GM15510 (cell line): Measurements from ENCODE around the gene DNAJC12.

Source experiments
- POLR2A ChIP-seq: IDR thresholded peaks from 3 replicates; pipeline ENCODE4 v1.6.1; 2011; ENCODE audit warnings: borderline replicate concordance; ENCODE audit not compliant: insufficient read length; ENCODE audit errors: extremely low read depth

Gene DNAJC12

DNA sequence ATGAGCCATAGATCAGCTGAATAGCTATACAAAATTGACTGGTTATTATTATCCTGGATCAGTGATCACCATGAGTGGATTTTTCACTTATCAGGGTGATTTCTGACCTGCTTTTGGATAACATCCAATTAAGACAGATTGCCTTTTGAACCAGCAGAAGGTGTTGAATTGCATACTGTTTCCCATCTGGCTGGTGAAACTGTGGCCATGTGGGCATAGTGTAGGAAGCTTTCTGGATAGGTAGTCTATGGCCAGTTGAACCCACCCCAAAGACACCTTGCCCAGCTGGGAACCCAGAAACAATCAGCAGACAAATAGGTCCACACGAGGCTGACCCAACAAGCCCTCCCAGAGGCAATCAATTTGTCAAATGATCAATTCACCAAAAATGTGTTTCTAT is 29.3 kb downstream of the DNAJC12 start:
- no peak for TF ChIP-seq POLR2A

DNA sequence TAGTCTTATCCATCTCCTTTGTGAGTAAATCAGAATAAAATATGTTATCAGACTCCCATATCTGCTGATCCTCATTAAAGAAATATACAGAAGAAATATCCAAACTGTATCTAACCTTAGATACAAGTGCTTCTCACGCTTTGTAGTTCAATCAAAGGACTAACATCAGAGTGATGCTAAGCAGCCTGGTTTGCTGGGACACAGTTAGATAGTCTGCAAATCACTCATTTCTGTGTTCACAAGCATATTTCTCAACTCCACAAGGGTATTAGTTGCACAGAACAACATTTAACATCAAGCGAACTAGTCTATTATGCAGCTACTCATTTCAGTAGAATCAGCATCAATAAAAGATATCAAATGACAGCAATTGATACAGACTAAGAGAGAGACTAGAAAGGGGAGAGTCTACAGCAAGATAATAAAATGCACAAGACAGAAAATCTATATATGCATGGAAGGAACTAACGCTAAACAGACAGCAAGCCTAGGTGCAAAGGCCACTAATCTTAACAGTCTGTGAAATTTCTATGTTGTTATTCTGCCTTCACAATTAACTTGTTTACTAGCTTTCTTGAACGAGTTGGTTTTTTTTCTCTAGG is 30.0 kb downstream of the DNAJC12 start:
- TF ChIP-seq POLR2A: no peak

DNA sequence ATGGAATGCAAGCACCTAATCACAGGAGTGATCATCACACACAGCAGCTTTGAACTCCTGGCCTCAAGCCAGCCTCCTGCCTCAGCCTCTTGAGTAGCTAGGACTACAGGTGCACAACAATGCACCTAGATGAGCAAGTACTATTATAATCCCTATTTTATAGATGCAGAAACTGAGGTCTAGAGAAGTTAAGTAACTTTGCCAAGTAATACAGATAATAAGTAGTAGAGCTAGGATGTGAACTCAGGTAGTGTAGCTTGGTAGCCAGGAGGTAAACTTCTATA is 33.7 kb downstream of the DNAJC12 start:
- no peak for TF ChIP-seq POLR2A

DNA sequence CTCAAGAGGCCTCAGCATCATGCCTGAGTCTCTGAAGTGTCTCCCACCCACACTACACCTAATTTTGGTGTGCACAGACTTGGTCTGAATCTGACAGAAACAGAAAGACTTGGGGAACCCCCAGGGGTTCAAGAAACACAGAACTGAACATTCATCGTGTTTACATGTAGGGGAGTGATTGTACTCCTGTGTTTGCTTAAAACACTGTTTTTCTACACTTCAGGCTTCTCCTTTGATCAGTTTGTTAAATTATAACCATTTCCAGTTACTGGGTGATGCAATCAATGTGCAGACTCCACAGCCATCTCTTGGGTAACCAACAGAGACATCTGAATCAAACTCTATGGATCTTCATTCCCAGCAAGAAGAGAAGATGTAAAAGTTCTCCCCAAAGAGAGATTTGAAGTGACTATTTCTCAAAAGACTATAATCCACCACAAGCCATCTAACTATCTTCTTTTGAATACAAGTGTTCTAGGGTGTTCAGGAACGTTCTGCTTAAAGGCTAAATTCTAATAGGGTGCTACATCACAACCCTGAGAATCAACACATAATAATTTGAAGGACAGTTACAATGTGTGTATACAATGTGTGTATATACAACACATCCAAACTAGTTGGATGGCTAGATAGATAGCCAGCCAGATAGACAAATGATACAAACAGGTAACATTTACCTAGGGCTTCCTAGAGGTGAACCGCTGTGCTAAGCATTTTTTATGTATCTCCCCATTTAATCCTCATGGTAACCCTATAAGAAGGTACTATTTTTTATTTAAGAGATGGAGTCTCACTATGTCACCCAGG is 34.2 kb downstream of the DNAJC12 start:
- no peak for TF ChIP-seq POLR2A

DNA sequence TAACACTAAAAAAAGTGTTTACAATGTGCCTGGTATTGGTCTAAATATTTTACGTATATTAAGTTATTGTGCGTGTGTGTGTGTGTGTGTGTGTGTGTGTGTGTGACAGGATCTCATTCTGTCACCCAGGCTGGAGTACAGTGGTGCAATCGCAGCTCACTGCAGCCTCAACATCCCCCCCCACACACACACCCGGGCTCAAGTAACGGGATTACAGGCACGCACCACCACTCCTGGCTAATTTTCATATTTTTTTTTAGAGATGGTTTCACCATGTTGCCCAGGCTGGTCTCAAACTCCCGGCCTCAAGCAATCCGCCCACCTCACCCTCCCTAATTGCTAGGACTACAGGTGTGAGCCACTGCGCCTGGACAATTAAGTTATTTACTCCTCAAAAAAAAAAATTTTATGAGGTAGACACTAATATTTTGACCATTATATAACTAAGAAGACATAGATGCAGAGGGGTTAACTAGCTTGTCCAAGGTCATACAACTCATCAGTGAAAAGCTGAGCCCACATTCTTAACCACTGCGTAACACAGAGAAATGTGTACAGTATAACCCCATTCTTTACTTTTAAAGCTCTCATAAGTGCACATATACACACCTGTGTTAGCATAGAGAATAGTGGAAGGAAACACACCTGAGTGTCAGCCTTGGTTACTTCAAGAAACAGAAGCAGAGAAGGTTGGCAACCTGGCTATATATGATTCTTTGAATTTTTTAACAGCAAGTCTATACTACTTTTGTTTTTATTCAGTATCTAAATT is 35.0 kb downstream of the DNAJC12 start:
- TF ChIP-seq POLR2A: no peak

DNA sequence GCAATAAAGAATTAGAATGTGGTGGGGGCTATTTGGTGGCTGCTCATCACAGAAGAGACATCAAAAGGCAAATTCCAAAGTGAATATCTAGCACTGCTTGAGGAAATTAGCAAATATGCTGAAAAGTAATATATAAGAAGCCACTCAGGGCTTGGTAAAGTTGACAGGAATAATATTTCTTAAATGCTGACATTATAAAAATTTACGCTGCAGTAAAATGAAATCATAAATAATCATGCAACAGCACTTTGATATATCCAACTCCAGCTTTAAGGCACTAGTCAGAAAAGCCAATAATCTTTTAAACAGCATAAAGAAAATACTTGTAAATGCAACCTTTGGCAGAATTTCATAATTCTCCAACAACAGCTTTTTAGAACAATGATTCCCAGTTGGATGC is 36.9 kb downstream of the DNAJC12 start:
- no peak for TF ChIP-seq POLR2A

DNA sequence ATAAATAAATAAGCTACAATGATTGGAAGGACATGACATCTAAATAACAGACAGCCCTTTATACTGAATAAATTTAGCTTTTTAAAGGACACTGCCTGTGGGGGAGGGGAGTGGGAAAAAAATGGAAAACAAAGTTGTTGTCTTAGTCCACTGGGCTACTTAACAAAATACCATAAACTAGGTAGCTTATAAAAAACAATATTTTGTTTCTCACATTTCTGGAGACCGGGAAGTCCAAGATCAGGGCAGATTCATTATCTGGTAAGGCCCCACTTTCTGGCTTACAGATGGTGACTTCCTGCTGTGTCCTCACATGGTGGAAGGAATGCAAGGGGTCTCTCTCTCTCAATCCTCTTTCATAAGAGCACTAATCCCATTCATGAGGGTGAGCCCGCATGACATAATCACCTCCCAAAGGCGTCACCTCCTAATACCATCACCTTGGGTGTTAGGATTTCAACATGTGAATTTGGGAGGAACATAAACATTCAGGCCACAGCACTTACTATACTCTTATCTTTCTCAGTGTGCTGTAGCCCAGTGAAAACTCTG is 43.0 kb downstream of the DNAJC12 start:
- no peak for TF ChIP-seq POLR2A

DNA sequence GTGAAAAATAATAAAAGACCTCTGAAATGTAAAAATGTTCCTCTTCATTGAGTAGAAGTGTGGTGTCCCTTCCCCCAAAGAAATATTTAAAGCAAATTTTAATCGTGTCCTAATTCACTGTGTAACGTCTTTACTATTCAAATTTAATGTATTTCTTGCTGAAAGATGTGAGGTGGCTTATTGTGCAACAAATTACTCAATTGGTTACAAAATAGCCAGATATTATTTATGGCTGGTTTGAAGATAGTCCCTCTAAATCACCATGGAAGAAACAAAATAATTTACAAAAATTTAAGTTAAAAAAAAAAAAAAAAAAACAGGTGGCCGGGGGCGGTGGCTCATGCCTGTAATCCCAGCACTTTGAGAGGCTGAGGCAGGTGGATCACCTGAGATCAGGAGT is 43.7 kb downstream of the DNAJC12 start:
- no peak for TF ChIP-seq POLR2A

DNA sequence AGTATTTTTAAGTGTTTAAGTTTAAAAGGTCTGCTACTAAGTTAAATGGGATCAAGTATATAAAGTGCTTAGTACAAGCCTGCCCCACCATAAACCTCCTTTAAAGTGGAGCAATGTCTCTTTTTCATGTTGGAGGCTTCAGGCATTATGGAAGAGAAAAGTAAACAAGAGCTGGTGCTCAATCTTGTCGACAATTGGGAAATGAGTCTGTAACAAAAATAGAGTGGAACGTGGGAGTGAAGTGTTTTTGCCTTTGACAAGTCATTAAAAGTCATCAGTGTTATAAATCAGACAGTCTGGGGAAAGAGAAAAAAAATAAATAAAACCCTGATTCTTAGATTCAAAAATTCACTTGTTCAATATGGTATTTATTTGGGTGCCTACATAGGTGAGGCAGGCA is 44.7 kb downstream of the DNAJC12 start:
- TF ChIP-seq POLR2A: no peak

DNA sequence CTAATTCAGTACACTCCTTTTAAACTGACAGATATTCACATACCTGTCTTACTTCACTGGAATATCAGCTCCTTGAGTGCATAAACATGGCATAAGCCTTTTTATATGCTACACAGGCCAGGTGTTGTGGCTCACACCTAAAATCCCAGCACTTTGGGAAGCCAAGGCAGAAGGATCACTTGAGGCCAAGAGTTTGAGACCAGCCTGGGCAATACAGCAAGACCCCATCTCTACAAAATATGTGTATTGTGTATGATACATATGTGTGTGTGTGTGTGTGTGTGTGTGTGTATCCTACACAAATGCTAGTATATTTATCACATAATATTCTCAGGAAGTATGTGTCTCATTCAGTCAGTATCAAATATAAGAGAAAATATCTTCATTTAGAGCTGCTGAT is 45.3 kb downstream of the DNAJC12 start:
- TF ChIP-seq POLR2A: no peak

DNA sequence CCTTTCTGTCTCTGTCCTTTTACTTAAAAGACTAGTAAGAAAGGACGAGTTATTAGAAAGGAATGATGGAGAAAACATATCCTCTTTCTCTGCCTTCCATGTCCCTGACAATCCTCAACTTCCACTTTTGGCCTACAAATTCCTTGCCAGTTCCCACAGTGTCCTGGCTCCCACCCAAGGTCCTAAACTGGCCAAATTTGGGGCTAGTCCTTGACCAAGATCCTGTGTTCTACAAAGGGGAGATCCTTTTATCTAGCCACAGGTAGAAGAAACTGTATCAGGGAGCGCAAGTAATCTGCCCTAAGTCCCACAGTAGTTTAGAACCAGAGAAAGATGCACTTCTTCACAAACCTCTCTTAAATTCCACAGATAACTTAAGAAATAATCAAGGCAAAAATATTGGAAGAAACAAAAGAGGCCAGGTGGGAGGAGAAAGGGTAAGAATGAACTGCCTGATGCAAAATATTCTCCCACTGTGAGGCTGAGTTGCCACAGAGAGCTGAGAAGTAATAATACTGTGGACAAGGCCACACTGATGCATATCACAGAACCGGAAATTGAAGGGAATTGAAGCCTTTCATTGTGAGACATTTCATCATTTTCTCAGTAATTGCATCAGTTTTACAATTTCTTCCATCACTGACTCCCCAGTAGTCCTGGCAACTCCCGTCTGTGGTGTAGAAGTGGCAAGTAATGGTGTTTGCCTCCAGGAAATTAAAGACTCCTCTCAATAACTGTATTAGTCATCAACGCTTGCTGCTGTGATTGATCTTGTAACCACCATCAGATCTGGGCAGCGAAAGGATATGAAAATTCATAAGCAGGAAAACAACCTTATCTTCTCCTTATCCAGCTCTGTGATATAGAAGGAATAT is 47.2 kb downstream of the DNAJC12 start:
- no peak for TF ChIP-seq POLR2A

DNA sequence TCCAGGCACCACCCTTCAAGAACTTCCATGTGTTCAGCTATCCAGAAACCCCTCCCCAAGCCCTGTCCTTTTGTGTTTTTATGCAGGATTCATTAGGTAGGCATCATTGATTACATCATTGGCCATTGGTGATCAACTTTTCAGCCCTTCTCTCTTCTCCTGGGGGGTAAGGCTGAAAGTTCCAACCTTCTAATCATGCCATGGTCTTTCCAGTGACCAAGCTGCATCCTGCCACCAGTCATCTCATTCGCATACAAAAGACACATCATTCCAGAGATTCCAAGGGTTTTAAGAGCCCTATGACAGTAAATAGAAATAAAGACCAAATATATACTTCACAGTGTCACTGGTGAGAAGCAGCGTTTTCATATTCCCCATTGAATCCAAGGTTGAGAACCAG is 48.2 kb downstream of the DNAJC12 start:
- TF ChIP-seq POLR2A: no peak

DNA sequence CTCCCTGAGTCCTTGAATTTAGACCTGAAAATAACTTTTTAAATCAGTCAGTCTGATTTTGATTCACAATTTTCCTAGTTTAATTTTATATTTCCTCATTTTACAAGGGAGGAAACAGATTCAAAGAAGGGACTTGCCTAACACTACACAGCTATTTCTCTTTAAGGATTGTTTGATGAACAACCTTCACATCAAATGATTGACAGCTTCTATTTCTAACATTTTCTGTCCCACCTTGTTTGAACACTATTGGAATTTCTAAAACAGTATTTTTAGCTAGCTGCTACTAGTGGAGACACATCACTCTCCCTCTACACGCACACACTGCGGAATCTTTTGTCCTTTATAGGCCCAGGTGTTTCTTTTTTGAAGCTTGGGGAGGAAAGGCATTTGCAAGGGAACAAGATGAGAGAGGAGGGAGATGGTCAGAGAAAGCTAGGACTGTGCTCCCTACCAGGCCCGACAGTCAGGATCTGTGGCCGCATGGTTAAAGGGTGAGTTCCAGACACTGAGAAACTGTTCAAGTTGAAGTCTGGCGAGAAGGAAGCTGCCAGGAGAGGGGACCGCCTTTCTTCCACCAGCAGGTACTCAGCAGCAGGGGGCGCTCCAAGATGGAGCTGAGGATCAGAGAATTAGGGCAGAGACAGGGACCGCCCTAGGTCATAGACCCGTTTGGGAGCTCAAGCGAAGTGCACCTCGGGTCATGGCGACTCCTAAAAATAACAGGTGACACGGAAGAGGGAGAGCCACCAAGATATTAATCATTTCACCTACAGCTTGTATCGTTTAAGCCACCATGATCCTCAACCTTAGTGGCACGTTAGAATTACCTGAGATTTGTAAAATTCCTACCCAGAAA is 49.7 kb downstream of the DNAJC12 start:
- no peak for TF ChIP-seq POLR2A

DNA sequence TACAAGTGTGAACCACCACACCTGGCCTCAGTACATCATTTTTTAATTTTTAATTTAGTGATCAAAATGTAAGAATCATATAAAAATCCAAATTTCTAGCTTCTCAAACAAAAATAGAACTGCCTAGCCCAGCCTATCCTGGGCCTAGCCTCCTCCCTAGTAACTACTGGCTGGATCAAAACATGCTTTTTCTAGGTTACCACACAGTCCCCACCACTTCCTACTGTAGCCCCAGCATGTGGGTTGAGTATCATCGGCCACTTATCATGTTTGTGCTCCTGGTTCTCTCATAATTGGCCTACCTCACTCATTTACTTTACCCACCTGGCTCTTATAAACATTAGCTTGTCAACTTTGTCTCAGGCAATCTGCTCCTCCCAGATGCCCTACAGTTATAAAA is 52.9 kb downstream of the DNAJC12 start:
- TF ChIP-seq POLR2A: no peak

DNA sequence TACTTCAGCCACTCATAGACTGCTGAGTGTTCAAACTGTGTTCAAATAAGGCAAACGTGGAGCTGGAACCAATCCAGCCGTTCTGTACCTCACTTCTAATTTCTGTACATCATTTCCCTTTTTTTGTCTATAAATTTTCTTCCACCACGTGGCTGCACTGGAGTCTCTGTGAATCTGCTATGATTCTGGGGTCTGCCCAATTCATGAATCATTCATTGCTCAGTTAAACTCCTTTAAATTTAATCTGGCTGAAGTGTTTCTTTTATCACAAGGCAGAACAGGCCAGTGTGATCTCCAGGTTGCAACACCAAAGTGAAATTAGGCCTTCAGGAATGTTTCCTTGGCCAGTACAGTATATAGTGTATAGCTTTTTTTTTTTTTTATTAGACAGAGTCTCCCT is 53.5 kb downstream of the DNAJC12 start:
- TF ChIP-seq POLR2A: no peak
